HepG2 (cell line): ENCODE data around the gene ZNF343. TPM values are rescaled to one million over a fixed set of nuclear protein-coding genes. Genes with fewer than 3 reads are reported as not detected.

ENCODE experiments used
- BRD4 ChIP-seq: sonication (generic); formaldehyde crosslinking; IDR thresholded peaks from 2 replicates; pipeline ENCODE4 v1.4.0; 2020; ENCODE audit warnings: missing genetic modification reagents
- ELF3 ChIP-seq: IDR thresholded peaks from 2 replicates; pipeline ENCODE4 v1.6.1; 2016; ENCODE audit warnings: missing genetic modification reagents, missing compliant biosample characterization
- GZF1 ChIP-seq: sonication (generic); formaldehyde crosslinking; IDR thresholded peaks from 2 replicates; pipeline ENCODE4 v1.5.1; 2020; ENCODE audit warnings: mild to moderate bottlenecking, missing genetic modification reagents
- HES4 ChIP-seq: sonication (generic); formaldehyde crosslinking; IDR thresholded peaks from 2 replicates; pipeline ENCODE4 v1.9.0; 2021; ENCODE audit warnings: mild to moderate bottlenecking, missing genetic modification reagents, borderline replicate concordance
- MATR3 ChIP-seq: sonication (generic); formaldehyde crosslinking; IDR thresholded peaks from 2 replicates; pipeline ENCODE4 v1.4.0; 2020; ENCODE audit warnings: missing genetic modification reagents
- MAX ChIP-seq: IDR thresholded peaks from 2 replicates; pipeline ENCODE4 v1.6.1; 2012; ENCODE audit warnings: inconsistent platforms
- MIER3 ChIP-seq: IDR thresholded peaks from 2 replicates; pipeline ENCODE4 v1.6.1; 2016; ENCODE audit warnings: missing compliant biosample characterization, borderline replicate concordance
- RBFOX2 ChIP-seq: fragments of 200-400 bp; formaldehyde crosslinking; IDR thresholded peaks from 2 replicates; pipeline ENCODE4 v1.6.1; 2017; ENCODE audit warnings: low read depth, mild to moderate bottlenecking, low read length
- RFXAP ChIP-seq: sonication (generic); formaldehyde crosslinking; IDR thresholded peaks from 2 replicates; pipeline ENCODE4 v1.4.0; 2020; ENCODE audit warnings: missing genetic modification reagents, borderline replicate concordance
- SP4 ChIP-seq: sonication (generic); formaldehyde crosslinking; IDR thresholded peaks from 2 replicates; pipeline ENCODE4 v1.8.1; 2023; ENCODE audit warnings: mild to moderate bottlenecking, missing genetic modification reagents
- TAF1 ChIP-seq: sonication (generic); formaldehyde crosslinking; IDR thresholded peaks from 2 replicates; pipeline ENCODE4 v1.4.0; 2020; ENCODE audit warnings: missing genetic modification reagents
- ZNF224 ChIP-seq: sonication (generic); formaldehyde crosslinking; IDR thresholded peaks from 2 replicates; pipeline ENCODE4 v1.5.0; 2020; ENCODE audit warnings: mild to moderate bottlenecking, missing genetic modification reagents
- ZNF274 ChIP-seq: sonication (generic); formaldehyde crosslinking; IDR thresholded peaks from 2 replicates; pipeline ENCODE4 v1.5.1; 2020; ENCODE audit warnings: mild to moderate bottlenecking, missing genetic modification reagents
- ZNF44 ChIP-seq: sonication (generic); formaldehyde crosslinking; IDR thresholded peaks from 2 replicates; pipeline ENCODE4 v1.5.1; 2020; ENCODE audit warnings: mild to moderate bottlenecking, missing genetic modification reagents
- ZNF503 ChIP-seq: sonication (generic); formaldehyde crosslinking; IDR thresholded peaks from 2 replicates; pipeline ENCODE4 v1.4.0; 2020; ENCODE audit warnings: missing genetic modification reagents
- ZNF605 ChIP-seq: sonication (generic); formaldehyde crosslinking; IDR thresholded peaks from 2 replicates; pipeline ENCODE4 v1.8.0; 2022; ENCODE audit warnings: mild to moderate bottlenecking, missing genetic modification reagents
- ZNF691 ChIP-seq: sonication (generic); formaldehyde crosslinking; IDR thresholded peaks from 2 replicates; pipeline ENCODE4 v1.4.0; 2020; ENCODE audit warnings: missing genetic modification reagents, low read depth, mild to moderate bottlenecking, borderline replicate concordance
- ZNF740 ChIP-seq: sonication (generic); formaldehyde crosslinking; IDR thresholded peaks from 2 replicates; pipeline ENCODE4 v1.4.0; 2020; ENCODE audit warnings: missing genetic modification reagents
- ZNF768 ChIP-seq: sonication (generic); formaldehyde crosslinking; IDR thresholded peaks from 2 replicates; pipeline ENCODE4 v1.4.0; 2020; ENCODE audit warnings: missing genetic modification reagents
- ZNF777 ChIP-seq: sonication (generic); formaldehyde crosslinking; IDR thresholded peaks from 2 replicates; pipeline ENCODE4 v1.4.0; 2020; ENCODE audit warnings: missing genetic modification reagents
- ZNF800 ChIP-seq: sonication (generic); formaldehyde crosslinking; IDR thresholded peaks from 2 replicates; pipeline ENCODE4 v1.4.0; 2020; ENCODE audit warnings: missing genetic modification reagents
- polyA plus RNA-seq, 8 experiments: library from polyadenylated mRNA; depleted of rRNA in 3 of 8; stranded (reverse) in 7 of 8; unstranded in 1 of 8; fragments of >200 nt; fragmentation: Illumina TruSeq in 4 of 8; extraction: Trizol in 4 of 8; gene quantifications; 2 replicates each; pipeline versions ENCODE4 v1.2.1 to v1.2.3, GENCODE V29; 2011 to 2016; ENCODE audit warnings: low read depth in 4 of 8, missing spikeins in 1 of 8, mixed read lengths in 1 of 8; ENCODE audit not compliant: insufficient read depth in 1 of 8
- total RNA-seq, 5 experiments: library from RNA; depleted of rRNA; stranded (reverse); fragments of >200 nt; fragmentation: Illumina TruSeq; extraction: Trizol; gene quantifications; 2 replicates each; pipeline ENCODE4 v1.2.3, GENCODE V29; 2016; ENCODE audit warnings: low read depth in 1 of 5

ZNF343 gene
- total and polyA plus RNA-seq, 2 of the 13 experiments (the other 11 are each of a cell fraction or from before 2014, with no cell fraction given): 16.4 to 22.1 TPM

GRCh38 chr20:2524709-2525506 lies 16.2 kb upstream of the ZNF343 start (continued):
- TF ChIP-seq BRD4 (CRISPR knock-in tag): 0 out of 2 replicates have a peak, but pooled peaks have one; percentile 3
- TF ChIP-seq GZF1: peak; percentile 78; the same call in 1 of the 2 replicates
- TF ChIP-seq HES4: peak; percentile 53; the same call in 1 of the 2 replicates
- peak; percentile 63; the same call in 1 of the 2 replicates for TF ChIP-seq RBFOX2
- TF ChIP-seq MATR3 (CRISPR knock-in tag): no peak
- 0 out of 2 replicates have a peak, but pooled peaks have one; percentile 21 for TF ChIP-seq ZNF691
- TF ChIP-seq ZNF605 (CRISPR knock-in tag): 0 out of 2 replicates have a peak, but pooled peaks have one; percentile 6
- TF ChIP-seq ZNF768 (CRISPR knock-in tag): peak; percentile 59; the same call in 1 of the 2 replicates
- 0 out of 2 replicates have a peak, but pooled peaks have one; percentile 47 for TF ChIP-seq ZNF740 (CRISPR knock-in tag)
- TF ChIP-seq ZNF224 (CRISPR knock-in tag): 0 out of 2 replicates have a peak, but pooled peaks have one; percentile 4
- peak; percentile 67 for TF ChIP-seq ZNF777 (CRISPR knock-in tag)
- TF ChIP-seq MIER3 (CRISPR knock-in tag): 0 out of 2 replicates have a peak, but pooled peaks have one; percentile 8
- no peak for TF ChIP-seq ZNF503
- peak; percentile 38; the same call in 1 of the 2 replicates for TF ChIP-seq MAX
- 0 out of 2 replicates have a peak, but pooled peaks have one; percentile 21 for TF ChIP-seq ZNF44
- 0 out of 2 replicates have a peak, but pooled peaks have one; percentile 7 for TF ChIP-seq ELF3 (CRISPR knock-in tag)
- 0 out of 2 replicates have a peak, but pooled peaks have one; percentile 12 for TF ChIP-seq SP4 (CRISPR knock-in tag)
- no peak for TF ChIP-seq RFXAP (CRISPR knock-in tag)
- 0 out of 2 replicates have a peak, but pooled peaks have one; percentile 10 for TF ChIP-seq ZNF800 (CRISPR knock-in tag)
- peak; percentile 33 for TF ChIP-seq TAF1 (CRISPR knock-in tag)
- TF ChIP-seq ZNF274: peak; percentile 55; the same call in 1 of the 2 replicates
